Measurements from ENCODE around the gene NDNF. TPM values are rescaled to one million over a fixed set of nuclear protein-coding genes. Genes with fewer than 3 reads are reported as not detected.

Gene NDNF
- total and polyA plus RNA-seq, 9 of the 15 experiments (the other 6 are each of a cell fraction or from before 2014, with no cell fraction given): not detected

DNA sequence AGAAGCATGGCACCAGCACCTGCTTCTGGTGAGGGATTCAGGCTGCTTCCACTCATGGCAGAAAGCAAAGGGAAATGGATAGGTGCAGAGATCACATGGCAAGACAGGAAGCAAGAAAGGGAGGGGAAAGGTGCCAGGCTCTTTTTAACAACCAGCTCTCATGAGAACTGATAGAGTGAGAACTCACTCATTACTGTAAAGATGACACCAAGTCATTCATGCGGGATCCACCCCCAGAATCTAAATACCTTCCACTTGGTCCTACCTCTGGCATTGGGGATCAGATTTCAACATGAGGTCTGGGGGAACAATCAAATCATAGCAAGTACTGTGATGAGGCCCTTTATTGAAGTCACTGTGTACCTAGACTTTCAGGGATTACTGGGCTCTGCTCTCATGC, 77.8 kb downstream of the NDNF start:
- POLR2A ChIA-PET: no interaction called here
- Histone ChIP-seq H3K4me1 (replicated peaks in 1 of 2; ENCODE audit: control insufficient read depth in 2 of 2, insufficient read depth in 2 of 2, low read length in 2 of 2) (no peaks in the 10 kb centered on the region), H2AFZ (ENCODE audit: low read depth, low read length) (no peak overlapping the region), H3K4me2 (ENCODE audit: insufficient read depth, low read length) (no peak overlapping the region), H3K9me1 (ENCODE audit: control insufficient read depth, insufficient read depth, low read length) (no peaks in the 10 kb centered on the region), H3K9me3 (replicated peaks; ENCODE audit: control insufficient read depth, insufficient read depth, low read depth, low read length) (0 out of 2 replicates have a peak, but pooled peaks cover 2% of the 10 kb centered on the region), H3K4me3 (no peak overlapping the region), H3K9ac (ENCODE audit: insufficient read depth in 1 of 2, low read depth in 2 of 2, low read length in 2 of 2) (no peak overlapping the region), H4K20me1 (replicated peaks; ENCODE audit: control insufficient read depth, insufficient read depth, low read length) (no peaks in the 10 kb centered on the region), H3K27ac (ENCODE audit: extremely low read depth, low read depth, low read length) (no peak overlapping the region), H3K27me3 (ENCODE audit: control insufficient read depth in 2 of 2, insufficient read depth in 2 of 2, low read length in 2 of 2) (no peaks in the 10 kb centered on the region), H3K36me3 (ENCODE audit: control insufficient read depth, insufficient read depth, low read length) (no peaks in the 10 kb centered on the region), H3K79me2 (ENCODE audit: control insufficient read depth, insufficient read depth, low read length) (no peaks in the 10 kb centered on the region)
- TF ChIP-seq DIDO1 (tag; IDR thresholded peaks at IDR 0.05; ENCODE audit: low read depth): no peak
- TF ChIP-seq DLX4 (CRISPR knock-in tag; IDR thresholded peaks at IDR 0.05): no peak
- no peak for TF ChIP-seq ZNF146 (CRISPR knock-in tag; IDR thresholded peaks at IDR 0.05; ENCODE audit: unreplicated experiment)
- no peak for TF ChIP-seq ZNF644 (tag; IDR thresholded peaks at IDR 0.05; ENCODE audit: low read depth)
- TF ChIP-seq E2F3 (CRISPR knock-in tag; IDR thresholded peaks at IDR 0.05): no peak
- TF ChIP-seq XRCC3 (IDR thresholded peaks at IDR 0.05): no peak
- TF ChIP-seq, protein P1, sequence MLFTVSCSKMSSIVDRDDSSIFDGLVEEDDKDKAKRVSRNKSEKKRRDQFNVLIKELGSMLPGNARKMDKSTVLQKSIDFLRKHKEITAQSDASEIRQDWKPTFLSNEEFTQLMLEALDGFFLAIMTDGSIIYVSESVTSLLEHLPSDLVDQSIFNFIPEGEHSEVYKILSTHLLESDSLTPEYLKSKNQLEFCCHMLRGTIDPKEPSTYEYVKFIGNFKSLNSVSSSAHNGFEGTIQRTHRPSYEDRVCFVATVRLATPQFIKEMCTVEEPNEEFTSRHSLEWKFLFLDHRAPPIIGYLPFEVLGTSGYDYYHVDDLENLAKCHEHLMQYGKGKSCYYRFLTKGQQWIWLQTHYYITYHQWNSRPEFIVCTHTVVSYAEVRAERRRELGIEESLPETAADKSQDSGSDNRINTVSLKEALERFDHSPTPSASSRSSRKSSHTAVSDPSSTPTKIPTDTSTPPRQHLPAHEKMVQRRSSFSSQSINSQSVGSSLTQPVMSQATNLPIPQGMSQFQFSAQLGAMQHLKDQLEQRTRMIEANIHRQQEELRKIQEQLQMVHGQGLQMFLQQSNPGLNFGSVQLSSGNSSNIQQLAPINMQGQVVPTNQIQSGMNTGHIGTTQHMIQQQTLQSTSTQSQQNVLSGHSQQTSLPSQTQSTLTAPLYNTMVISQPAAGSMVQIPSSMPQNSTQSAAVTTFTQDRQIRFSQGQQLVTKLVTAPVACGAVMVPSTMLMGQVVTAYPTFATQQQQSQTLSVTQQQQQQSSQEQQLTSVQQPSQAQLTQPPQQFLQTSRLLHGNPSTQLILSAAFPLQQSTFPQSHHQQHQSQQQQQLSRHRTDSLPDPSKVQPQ (CRISPR knock-in tag; IDR thresholded peaks at IDR 0.05; ENCODE audit: borderline replicate concordance): no peak
- TF ChIP-seq ELF1 (tag; IDR thresholded peaks at IDR 0.05): no peak
- no peak for TF ChIP-seq POLR2AphosphoS5 (IDR thresholded peaks at IDR 0.05; ENCODE audit: control insufficient read depth, insufficient read depth, low read depth, low read length)
- TF ChIP-seq, protein P2, sequence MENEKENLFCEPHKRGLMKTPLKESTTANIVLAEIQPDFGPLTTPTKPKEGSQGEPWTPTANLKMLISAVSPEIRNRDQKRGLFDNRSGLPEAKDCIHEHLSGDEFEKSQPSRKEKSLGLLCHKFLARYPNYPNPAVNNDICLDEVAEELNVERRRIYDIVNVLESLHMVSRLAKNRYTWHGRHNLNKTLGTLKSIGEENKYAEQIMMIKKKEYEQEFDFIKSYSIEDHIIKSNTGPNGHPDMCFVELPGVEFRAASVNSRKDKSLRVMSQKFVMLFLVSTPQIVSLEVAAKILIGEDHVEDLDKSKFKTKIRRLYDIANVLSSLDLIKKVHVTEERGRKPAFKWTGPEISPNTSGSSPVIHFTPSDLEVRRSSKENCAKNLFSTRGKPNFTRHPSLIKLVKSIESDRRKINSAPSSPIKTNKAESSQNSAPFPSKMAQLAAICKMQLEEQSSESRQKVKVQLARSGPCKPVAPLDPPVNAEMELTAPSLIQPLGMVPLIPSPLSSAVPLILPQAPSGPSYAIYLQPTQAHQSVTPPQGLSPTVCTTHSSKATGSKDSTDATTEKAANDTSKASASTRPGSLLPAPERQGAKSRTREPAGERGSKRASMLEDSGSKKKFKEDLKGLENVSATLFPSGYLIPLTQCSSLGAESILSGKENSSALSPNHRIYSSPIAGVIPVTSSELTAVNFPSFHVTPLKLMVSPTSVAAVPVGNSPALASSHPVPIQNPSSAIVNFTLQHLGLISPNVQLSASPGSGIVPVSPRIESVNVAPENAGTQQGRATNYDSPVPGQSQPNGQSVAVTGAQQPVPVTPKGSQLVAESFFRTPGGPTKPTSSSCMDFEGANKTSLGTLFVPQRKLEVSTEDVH (IDR thresholded peaks at IDR 0.05; ENCODE audit: low read depth, partially characterized antibody): no peak
- TF ChIP-seq, protein P3, sequence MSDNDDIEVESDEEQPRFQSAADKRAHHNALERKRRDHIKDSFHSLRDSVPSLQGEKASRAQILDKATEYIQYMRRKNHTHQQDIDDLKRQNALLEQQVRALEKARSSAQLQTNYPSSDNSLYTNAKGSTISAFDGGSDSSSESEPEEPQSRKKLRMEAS (CRISPR knock-in tag; IDR thresholded peaks at IDR 0.05): no peak
- no peak for TF ChIP-seq TEAD2 (tag; IDR thresholded peaks at IDR 0.05)
- intact Hi-C loops (cut with micrococcal nuclease): no loop called here
- ATAC-seq: no peak
- DNase-seq (ENCODE audit: extremely low read depth in 1 of 4, low spot score in 3 of 4): no peak
- no TSS peak for BruUV-seq (replicated peaks)
- WGBS (ENCODE audit: insufficient coverage, low coverage, missing lambda C conversion rate): 0% methylated on average over 1 of the region's 1 CpG
- no peak for FAIRE-seq
- CTCF ChIA-PET (ENCODE audit: low intra/inter-chr PET ratio): no interaction called here
- in situ Hi-C loops (cut with MboI): no loop called here

Measured in K562 (cell line).